Mesothelial cell of epicardium (in vitro differentiated cells): ENCODE results near the gene RAB33B. TPM values are rescaled to one million over a fixed set of nuclear protein-coding genes. Genes with fewer than 3 reads are reported as not detected.
"Not testable (repeated sequence)": the region's sequence is repeated elsewhere in the genome, so short reads cannot be mapped to it uniquely, and the experiment has no call there.

Experiments used
- DNase-seq, 2 experiments: peaks; one replicate each; pipeline ENCODE4 v3.0.0; 2021; ENCODE audit warnings: low spot score in 2 of 2; ENCODE audit not compliant: unreplicated experiment in 2 of 2
- H3K27ac Mint-ChIP-seq: 2 replicates; pipeline ENCODE4 v1.8.0; 2021; ENCODE audit warnings: mixed read lengths
- H3K27me3 Mint-ChIP-seq: 2 replicates; pipeline ENCODE4 v1.8.0; 2021; ENCODE audit warnings: low read depth, mixed read lengths
- H3K36me3 Mint-ChIP-seq: 2 replicates; pipeline ENCODE4 v1.8.0; 2021; ENCODE audit warnings: mixed read lengths
- H3K4me1 Mint-ChIP-seq: 2 replicates; pipeline ENCODE4 v1.8.0; 2021; ENCODE audit warnings: mixed read lengths
- H3K4me3 Mint-ChIP-seq: 2 replicates; pipeline ENCODE4 v1.8.0; 2021; ENCODE audit warnings: mild to moderate bottlenecking, moderate library complexity, mixed read lengths
- H3K9me3 Mint-ChIP-seq: 2 replicates; pipeline ENCODE4 v1.8.0; 2021; ENCODE audit warnings: mixed read lengths
- total RNA-seq: library from RNA; stranded (reverse); gene quantifications from 3 replicates; pipeline ENCODE4 v1.2.1, GENCODE V29; 2021
- TF ChIP-seq, protein P1 (sequence below): fragments of 200-600 bp; sonication (generic); IDR thresholded peaks from one replicate; pipeline ENCODE4 v1.5.0; 2021; ENCODE audit warnings: antibody characterized with exemption; ENCODE audit not compliant: unreplicated experiment

RAB33B gene
- total RNA-seq, 1 donor from 2014 or later: 9.8 TPM

DNA sequence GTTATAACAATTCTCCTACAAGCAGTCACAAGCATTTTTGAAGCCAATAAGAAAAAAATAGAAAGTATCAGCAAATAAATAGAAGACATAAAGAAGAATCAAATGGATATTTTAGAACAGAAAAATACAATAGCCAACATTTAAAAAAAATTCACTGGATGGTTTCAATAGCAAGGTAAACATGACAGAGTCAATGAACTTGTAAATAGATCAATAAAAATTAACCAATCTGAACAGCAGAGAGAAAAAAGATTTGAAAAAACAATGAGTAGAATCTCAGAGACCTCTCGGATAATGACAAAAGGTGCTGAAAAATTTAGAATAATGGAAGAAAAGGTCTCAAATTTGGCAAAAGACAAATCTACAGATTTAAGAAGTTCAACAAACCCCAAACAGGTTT is 33.3 kb upstream of the RAB33B start:
- H3K9me3 Mint-ChIP-seq: peaks cover 47% of the 10 kb centered on the region
- no peaks in the 10 kb centered on the region for H3K27me3 Mint-ChIP-seq
- H3K27ac Mint-ChIP-seq: no peak overlapping the region
- peaks cover 4% of the 10 kb centered on the region for H3K4me1 Mint-ChIP-seq
- no peak overlapping the region for H3K4me3 Mint-ChIP-seq
- DNase-seq: no peak
- peaks cover 57% of the 10 kb centered on the region for H3K36me3 Mint-ChIP-seq
- TF ChIP-seq, protein P1, sequence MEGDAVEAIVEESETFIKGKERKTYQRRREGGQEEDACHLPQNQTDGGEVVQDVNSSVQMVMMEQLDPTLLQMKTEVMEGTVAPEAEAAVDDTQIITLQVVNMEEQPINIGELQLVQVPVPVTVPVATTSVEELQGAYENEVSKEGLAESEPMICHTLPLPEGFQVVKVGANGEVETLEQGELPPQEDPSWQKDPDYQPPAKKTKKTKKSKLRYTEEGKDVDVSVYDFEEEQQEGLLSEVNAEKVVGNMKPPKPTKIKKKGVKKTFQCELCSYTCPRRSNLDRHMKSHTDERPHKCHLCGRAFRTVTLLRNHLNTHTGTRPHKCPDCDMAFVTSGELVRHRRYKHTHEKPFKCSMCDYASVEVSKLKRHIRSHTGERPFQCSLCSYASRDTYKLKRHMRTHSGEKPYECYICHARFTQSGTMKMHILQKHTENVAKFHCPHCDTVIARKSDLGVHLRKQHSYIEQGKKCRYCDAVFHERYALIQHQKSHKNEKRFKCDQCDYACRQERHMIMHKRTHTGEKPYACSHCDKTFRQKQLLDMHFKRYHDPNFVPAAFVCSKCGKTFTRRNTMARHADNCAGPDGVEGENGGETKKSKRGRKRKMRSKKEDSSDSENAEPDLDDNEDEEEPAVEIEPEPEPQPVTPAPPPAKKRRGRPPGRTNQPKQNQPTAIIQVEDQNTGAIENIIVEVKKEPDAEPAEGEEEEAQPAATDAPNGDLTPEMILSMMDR: no peak

DNA sequence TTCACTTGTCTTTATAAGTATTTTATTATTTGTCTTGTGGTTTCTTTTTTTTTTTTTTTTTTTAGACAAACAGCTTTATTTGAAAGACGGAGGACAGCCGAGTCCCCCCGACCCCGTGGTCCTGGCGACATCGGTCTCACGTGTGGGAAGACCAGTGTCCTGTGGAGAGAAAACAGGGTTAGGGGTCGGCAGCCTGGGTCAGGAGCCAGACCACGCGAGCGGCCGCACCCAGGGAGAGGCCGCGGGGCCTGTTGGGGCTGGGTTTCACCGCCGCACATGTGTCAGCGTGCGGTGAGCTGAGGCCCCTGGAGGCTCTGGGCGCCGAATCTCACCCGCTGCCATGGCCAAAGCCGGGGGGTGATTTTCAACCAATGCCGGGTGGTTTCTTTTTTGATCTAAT is 17.8 kb upstream of the RAB33B start:
- peaks cover 74% of the 10 kb centered on the region for H3K36me3 Mint-ChIP-seq
- DNase-seq: no peak
- TF ChIP-seq, protein P1: no peak
- no peak overlapping the region for H3K27ac Mint-ChIP-seq
- no peaks in the 10 kb centered on the region for H3K27me3 Mint-ChIP-seq
- H3K4me3 Mint-ChIP-seq: no peak overlapping the region
- no peaks in the 10 kb centered on the region for H3K4me1 Mint-ChIP-seq
- H3K9me3 Mint-ChIP-seq: peaks cover 71% of the 10 kb centered on the region

DNA sequence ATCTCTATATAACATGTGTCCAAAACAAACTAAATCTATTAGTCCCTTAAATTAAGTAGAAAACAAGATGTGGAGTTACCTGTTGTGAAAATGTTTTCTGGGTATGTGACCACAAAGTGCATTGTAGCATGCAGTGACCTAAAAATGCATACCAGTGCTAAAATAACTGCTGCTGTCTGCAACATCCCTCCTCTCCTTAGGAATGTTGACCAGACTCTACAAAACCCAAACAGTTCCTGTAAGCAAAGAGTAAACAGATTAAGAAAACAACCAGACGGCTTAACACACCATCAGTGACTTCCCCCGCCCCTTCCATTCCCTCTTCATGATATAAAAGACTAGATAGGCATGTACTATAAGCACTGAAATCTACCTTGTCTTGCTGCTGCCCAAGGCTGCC is 15.8 kb upstream of the RAB33B start:
- no peak overlapping the region for H3K4me3 Mint-ChIP-seq
- peaks cover 56% of the 10 kb centered on the region for H3K9me3 Mint-ChIP-seq
- no peaks in the 10 kb centered on the region for H3K27me3 Mint-ChIP-seq
- H3K36me3 Mint-ChIP-seq: peaks cover 64% of the 10 kb centered on the region
- H3K27ac Mint-ChIP-seq: no peak overlapping the region
- H3K4me1 Mint-ChIP-seq: no peaks in the 10 kb centered on the region
- TF ChIP-seq, protein P1: no peak
- DNase-seq: no peak

DNA sequence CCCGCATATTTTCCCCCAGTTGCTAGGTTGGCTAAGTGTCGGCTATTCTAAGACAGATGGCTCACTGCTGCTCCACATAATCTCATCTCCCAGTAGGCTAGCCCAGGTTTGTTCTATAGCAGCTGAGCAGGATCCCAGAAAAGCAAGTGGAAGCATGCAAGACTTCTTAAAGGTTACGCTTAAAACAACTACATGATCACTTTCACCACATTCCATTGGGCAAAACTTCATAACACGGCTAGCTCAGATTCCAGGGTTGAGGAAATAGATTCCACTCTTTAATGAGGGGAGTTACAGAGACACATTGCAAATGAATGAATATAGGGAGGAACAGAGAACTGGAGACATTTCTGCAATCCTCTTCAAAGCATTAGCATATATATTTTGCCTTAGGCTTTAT is 12.9 kb upstream of the RAB33B start:
- Mint-ChIP-seq H3K27ac (no peak overlapping the region), H3K4me3 (no peak overlapping the region), H3K27me3 (no peaks in the 10 kb centered on the region), H3K36me3 (peaks cover 67% of the 10 kb centered on the region), H3K4me1 (no peaks in the 10 kb centered on the region), H3K9me3 (peaks cover 50% of the 10 kb centered on the region)
- TF ChIP-seq, protein P1: no peak
- DNase-seq: no peak

DNA sequence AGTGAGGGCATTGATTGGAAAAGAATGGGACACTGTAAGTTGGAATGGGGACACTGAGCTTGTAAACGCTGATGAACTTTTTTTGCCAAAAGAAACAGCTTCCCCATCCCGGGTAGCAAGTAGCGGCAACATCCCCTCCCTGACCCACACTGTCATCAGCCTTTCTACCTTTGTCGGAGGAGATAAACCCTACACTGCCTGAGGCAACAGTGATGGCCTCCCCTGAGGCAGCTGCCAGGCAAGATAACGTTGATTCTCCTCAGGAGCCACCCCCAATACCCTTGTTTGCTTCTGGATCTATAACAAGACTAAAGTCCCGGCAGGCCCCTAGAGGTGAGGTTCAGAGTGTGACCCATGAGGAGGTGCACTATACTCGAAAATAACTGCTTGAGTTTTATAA is 10.3 kb upstream of the RAB33B start:
- peaks cover 59% of the 10 kb centered on the region for H3K36me3 Mint-ChIP-seq

DNA sequence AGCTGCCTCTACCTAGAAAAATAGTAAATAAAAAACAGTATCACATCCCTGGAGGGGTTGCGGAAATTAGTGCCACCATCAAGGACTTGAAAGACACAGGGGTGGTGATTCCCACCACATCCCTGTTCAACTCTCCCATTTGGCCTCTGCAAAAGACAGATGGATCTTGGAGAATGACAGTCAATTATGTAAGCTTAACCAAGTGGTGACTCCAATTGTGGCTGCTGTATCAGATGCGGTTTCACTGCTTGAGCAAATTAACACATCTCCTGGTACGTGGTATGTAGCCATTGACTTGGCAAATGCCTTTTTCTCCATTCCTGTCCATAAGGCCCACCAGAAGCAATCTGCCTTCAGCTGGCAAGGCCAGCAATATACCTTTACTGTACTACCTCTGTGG is 9.0 kb upstream of the RAB33B start:
- not testable (repeated sequence) for H3K4me3 Mint-ChIP-seq, H3K27ac Mint-ChIP-seq, DNase-seq, H3K27me3 Mint-ChIP-seq, H3K4me1 Mint-ChIP-seq
- peaks cover 57% of the 10 kb centered on the region for H3K36me3 Mint-ChIP-seq
- peaks cover 34% of the 10 kb centered on the region for H3K9me3 Mint-ChIP-seq

More for the DNA sequence above, 10.3 kb upstream of the RAB33B start:
- Mint-ChIP-seq H3K27ac (no peak overlapping the region), H3K4me3 (no peak overlapping the region), H3K9me3 (peaks cover 38% of the 10 kb centered on the region), H3K27me3 (no peaks in the 10 kb centered on the region), H3K4me1 (no peaks in the 10 kb centered on the region)
- no peak for DNase-seq
- TF ChIP-seq, protein P1: no peak

DNA sequence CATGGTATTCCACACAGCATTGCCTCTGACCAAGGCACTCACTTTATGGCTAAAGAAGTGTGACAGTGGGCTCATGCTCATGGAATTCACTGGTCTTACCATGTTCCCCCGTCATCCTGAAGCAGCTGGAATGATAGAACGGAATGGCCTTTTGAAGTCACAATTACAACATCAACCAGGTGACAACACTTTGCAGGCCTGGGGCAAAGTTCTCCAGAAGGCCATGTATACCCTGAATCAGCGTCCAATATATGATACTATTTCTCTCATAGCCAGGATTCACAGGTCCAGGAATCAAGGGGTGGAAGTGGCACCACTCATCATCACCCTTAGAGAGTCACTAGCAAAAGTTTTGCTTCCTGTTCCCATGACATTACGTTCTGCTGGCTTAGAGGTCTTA is 6.8 kb upstream of the RAB33B start:
- not testable (repeated sequence) for H3K27me3 Mint-ChIP-seq, H3K27ac Mint-ChIP-seq, H3K4me1 Mint-ChIP-seq, H3K4me3 Mint-ChIP-seq, DNase-seq
- Mint-ChIP-seq H3K36me3 (peaks cover 54% of the 10 kb centered on the region), H3K9me3 (peaks cover 28% of the 10 kb centered on the region)
